Activated CD8-positive, alpha-beta memory T cell treated with anti-CD3 and anti-CD28 coated beads for 36 hours (primary cell): Measurements from ENCODE around the gene IMPACT. TPM values are rescaled to one million over a fixed set of nuclear protein-coding genes. Genes with fewer than 3 reads are reported as not detected.

ENCODE experiments used
- CTCF ChIA-PET: fragments of 350-600 bp; sonication (Branson Sonifier 250); formaldehyde crosslinking; loops from one replicate; lab custom pipeline; 2021; ENCODE audit warnings: antibody characterized with exemption; lab: Charles Lee
- POLR2A ChIA-PET: fragments of 350-600 bp; sonication (Branson Sonifier 250); formaldehyde crosslinking; loops from one replicate; lab custom pipeline; 2021; ENCODE audit warnings: antibody characterized with exemption; lab: Charles Lee
- total RNA-seq, 2 experiments: library from RNA; stranded (reverse); gene quantifications; one replicate each; pipeline ENCODE4 v1.2.3, GENCODE V29; 2021

Gene IMPACT
- total RNA-seq, 2 experiments from 2014 or later = 14.5 TPM

- POLR2A ChIA-PET = interaction anchor here (0.8 kb wide), 1 partner anchor 17 kb away, joined by 4 read pairs; no protein-coding TSS in a partner anchor
Observed at GRCh38 chr18:24414349-24415003, 12.0 kb upstream of the IMPACT start.

GRCh38 chr18:24417480-24417879 lies 9.0 kb upstream of the IMPACT start:
- ChIA-PET CTCF (no interaction called here), POLR2A (no interaction called here)

More at GRCh38 chr18:24414349-24415003, 12.0 kb upstream of the IMPACT start:
- CTCF ChIA-PET = interaction anchor here (1.0 to 1.2 kb wide), 3 partner anchors 17 to 47 kb away, joined by 3 to 6 read pairs (median 5); partner anchors contain the start of gene OSBPL1A

- POLR2A ChIA-PET = no interaction called here
- CTCF ChIA-PET = interaction anchor here (0.7 to 0.9 kb wide), 2 partner anchors 9 to 18 kb away, joined by 3 read pairs; no protein-coding TSS in a partner anchor
Observed at GRCh38 chr18:24420551-24420950, 5.9 kb upstream of the IMPACT start.

- CTCF ChIA-PET = no interaction called here
- POLR2A ChIA-PET = no interaction called here
Observed at GRCh38 chr18:24421831-24422230, 4.6 kb upstream of the IMPACT start.

- POLR2A ChIA-PET = no interaction called here
- CTCF ChIA-PET = interaction anchor here (1.6 kb wide), 1 partner anchor 10 kb away, joined by 3 read pairs; no protein-coding TSS in a partner anchor
Observed at GRCh38 chr18:24426073-24426397, 435 bp upstream of the IMPACT start.

GRCh38 chr18:24427484-24427883 lies 1.0 kb downstream of the IMPACT start:
- CTCF ChIA-PET = interaction anchor here (1.2 to 1.6 kb wide), 2 partner anchors 9 to 30 kb away, joined by 3 to 4 read pairs; partner anchors contain the start of gene OSBPL1A
- POLR2A ChIA-PET = no interaction called here

GRCh38 chr18:24428709-24429108 lies 2.2 kb downstream of the IMPACT start:
- POLR2A ChIA-PET = no interaction called here
- CTCF ChIA-PET = no interaction called here

- CTCF ChIA-PET = interaction anchor here (0.6 kb wide), 1 partner anchor 9 kb away, joined by 3 read pairs; no protein-coding TSS in a partner anchor
- POLR2A ChIA-PET = no interaction called here
Observed at GRCh38 chr18:24429188-24429587, 2.7 kb downstream of the IMPACT start.

GRCh38 chr18:24432618-24433017 lies 6.1 kb downstream of the IMPACT start:
- ChIA-PET POLR2A (no interaction called here), CTCF (interaction anchor here (0.8 kb wide), 1 partner anchor 19 kb away, joined by 6 read pairs; no protein-coding TSS in a partner anchor)

- CTCF ChIA-PET = interaction anchor here (1.3 kb wide), 1 partner anchor 10 kb away, joined by 3 read pairs; the partner anchor contains the start of gene IMPACT
- POLR2A ChIA-PET = no interaction called here
Observed at GRCh38 chr18:24436939-24437338, 10.5 kb downstream of the IMPACT start.

GRCh38 chr18:24443870-24444269 lies 17.4 kb downstream of the IMPACT start:
- POLR2A ChIA-PET = no interaction called here
- CTCF ChIA-PET = no interaction called here

GRCh38 chr18:24446453-24446852 lies 20.0 kb downstream of the IMPACT start:
- ChIA-PET CTCF (no interaction called here), POLR2A (no interaction called here)

GRCh38 chr18:24446953-24447538 lies 20.6 kb downstream of the IMPACT start:
- CTCF ChIA-PET = no interaction called here
- POLR2A ChIA-PET = no interaction called here

GRCh38 chr18:24447961-24448360 lies 21.5 kb downstream of the IMPACT start:
- CTCF ChIA-PET = no interaction called here
- POLR2A ChIA-PET = no interaction called here

GRCh38 chr18:24456549-24456948 lies 30.1 kb downstream of the IMPACT start:
- POLR2A ChIA-PET = interaction anchor here (0.6 kb wide), 1 partner anchor 39 kb away, joined by 3 read pairs; no protein-coding TSS in a partner anchor
- CTCF ChIA-PET = no interaction called here

GRCh38 chr18:24459772-24460171 lies 33.3 kb downstream of the IMPACT start:
- ChIA-PET CTCF (no interaction called here), POLR2A (no interaction called here)

GRCh38 chr18:24460388-24460787 lies 33.9 kb downstream of the IMPACT start, which contains the start of gene HRH4:
Gene HRH4, plus strand, starts transcription at chr18:24460637. Its CDS starts 92 bp downstream, at chr18:24460729.
- CTCF ChIA-PET = no interaction called here
- POLR2A ChIA-PET = no interaction called here

- ChIA-PET CTCF (no interaction called here), POLR2A (no interaction called here)
Observed at GRCh38 chr18:24461996-24462395, 35.5 kb downstream of the IMPACT start.

- ChIA-PET CTCF (no interaction called here), POLR2A (no interaction called here)
Observed at GRCh38 chr18:24462838-24463775, 36.6 kb downstream of the IMPACT start.
